Liver (tissue), 2 donors: Measurements from ENCODE around the gene KCTD2.

Experiments
- ZBTB33 ChIP-seq: IDR thresholded peaks from 2 replicates; pipeline ENCODE4 v1.6.1; 2016; ENCODE audit warnings: antibody characterized with exemption
- TF ChIP-seq, protein P1 (sequence below): fragments of 150-350 bp; IDR thresholded peaks from 2 replicates; pipeline ENCODE4 v1.5.1; 2017; ENCODE audit warnings: improper control_type of control experiment, low read depth, low read length; ENCODE audit not compliant: missing input control
- donor health status: healthy.

DNA sequence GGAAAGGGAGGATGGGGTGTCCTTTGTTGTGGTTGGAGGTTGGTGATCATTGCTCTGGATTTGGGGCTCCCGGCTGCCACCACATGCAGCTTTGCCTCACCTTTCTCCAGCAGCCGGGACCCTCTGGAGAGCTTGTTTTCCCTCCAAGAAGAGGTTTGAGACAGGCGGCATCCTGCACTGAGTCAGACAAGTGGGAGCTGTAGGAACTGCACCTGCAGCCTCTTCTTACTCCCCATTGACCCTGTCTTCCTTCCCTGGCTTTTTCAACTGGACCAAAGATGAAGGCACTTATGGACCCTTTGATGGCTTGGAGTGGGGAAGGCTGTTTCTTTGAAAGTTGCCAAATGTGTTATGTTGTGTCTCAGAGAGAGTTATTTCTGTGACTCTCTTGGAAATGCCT, 16.6 kb downstream of the KCTD2 start:
- TF ChIP-seq, protein P1, sequence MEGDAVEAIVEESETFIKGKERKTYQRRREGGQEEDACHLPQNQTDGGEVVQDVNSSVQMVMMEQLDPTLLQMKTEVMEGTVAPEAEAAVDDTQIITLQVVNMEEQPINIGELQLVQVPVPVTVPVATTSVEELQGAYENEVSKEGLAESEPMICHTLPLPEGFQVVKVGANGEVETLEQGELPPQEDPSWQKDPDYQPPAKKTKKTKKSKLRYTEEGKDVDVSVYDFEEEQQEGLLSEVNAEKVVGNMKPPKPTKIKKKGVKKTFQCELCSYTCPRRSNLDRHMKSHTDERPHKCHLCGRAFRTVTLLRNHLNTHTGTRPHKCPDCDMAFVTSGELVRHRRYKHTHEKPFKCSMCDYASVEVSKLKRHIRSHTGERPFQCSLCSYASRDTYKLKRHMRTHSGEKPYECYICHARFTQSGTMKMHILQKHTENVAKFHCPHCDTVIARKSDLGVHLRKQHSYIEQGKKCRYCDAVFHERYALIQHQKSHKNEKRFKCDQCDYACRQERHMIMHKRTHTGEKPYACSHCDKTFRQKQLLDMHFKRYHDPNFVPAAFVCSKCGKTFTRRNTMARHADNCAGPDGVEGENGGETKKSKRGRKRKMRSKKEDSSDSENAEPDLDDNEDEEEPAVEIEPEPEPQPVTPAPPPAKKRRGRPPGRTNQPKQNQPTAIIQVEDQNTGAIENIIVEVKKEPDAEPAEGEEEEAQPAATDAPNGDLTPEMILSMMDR, result no peak
- TF ChIP-seq ZBTB33, result no peak
